C4-2B (cell line): ENCODE results near the gene GABRE.

ENCODE experiments used
- ZFX ChIP-seq: fragments of 450-650 bp; IDR thresholded peaks from 2 replicates; pipeline ENCODE4 v1.6.1; 2017
- TF ChIP-seq, protein P1 (sequence below): fragments of 450-650 bp; conservative IDR thresholded peaks from 2 replicates; pipeline ENCODE4 v1.5.1; 2017; ENCODE audit warnings: mild to moderate bottlenecking

GRCh38 chrX:151987108-151987507, 12.6 kb upstream of the GABRE start:
- TF ChIP-seq, protein P1, sequence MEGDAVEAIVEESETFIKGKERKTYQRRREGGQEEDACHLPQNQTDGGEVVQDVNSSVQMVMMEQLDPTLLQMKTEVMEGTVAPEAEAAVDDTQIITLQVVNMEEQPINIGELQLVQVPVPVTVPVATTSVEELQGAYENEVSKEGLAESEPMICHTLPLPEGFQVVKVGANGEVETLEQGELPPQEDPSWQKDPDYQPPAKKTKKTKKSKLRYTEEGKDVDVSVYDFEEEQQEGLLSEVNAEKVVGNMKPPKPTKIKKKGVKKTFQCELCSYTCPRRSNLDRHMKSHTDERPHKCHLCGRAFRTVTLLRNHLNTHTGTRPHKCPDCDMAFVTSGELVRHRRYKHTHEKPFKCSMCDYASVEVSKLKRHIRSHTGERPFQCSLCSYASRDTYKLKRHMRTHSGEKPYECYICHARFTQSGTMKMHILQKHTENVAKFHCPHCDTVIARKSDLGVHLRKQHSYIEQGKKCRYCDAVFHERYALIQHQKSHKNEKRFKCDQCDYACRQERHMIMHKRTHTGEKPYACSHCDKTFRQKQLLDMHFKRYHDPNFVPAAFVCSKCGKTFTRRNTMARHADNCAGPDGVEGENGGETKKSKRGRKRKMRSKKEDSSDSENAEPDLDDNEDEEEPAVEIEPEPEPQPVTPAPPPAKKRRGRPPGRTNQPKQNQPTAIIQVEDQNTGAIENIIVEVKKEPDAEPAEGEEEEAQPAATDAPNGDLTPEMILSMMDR, result no peak
- TF ChIP-seq ZFX, result no peak
